Endothelial cell of umbilical vein (primary cell): ENCODE data around the gene TBATA. TPM values are rescaled to one million over a fixed set of nuclear protein-coding genes. Genes with fewer than 3 reads are reported as not detected.

Experiments used
- BruUV-seq: library from RNA; stranded (reverse); fragments of 400-500 nt; replicated peaks from 2 replicates; lab custom pipeline; 2021; lab: Mats Ljungman, UMichigan
- CTCF ChIA-PET: fragments of 300-600, 350-600 bp; sonication (Branson Sonifier 250); formaldehyde crosslinking; loops from one replicate; lab custom pipeline; 2021; ENCODE audit warnings: antibody characterized with exemption, inconsistent platforms; lab: Charles Lee
- POLR2A ChIA-PET: fragments of 300-600, 350-600 bp; sonication (Branson Sonifier 250); formaldehyde crosslinking; loops from one replicate; lab custom pipeline; 2021; ENCODE audit warnings: antibody characterized with exemption, inconsistent platforms; lab: Charles Lee
- DNase-seq: peaks from one replicate; pipeline ENCODE4 v3.0.0-alpha.2; 2011; ENCODE audit warnings: low read depth, low spot score
- FAIRE-seq: peaks from 2 replicates; lab custom pipeline; 2011; peaks lifted over from hg19 to GRCh38; lab: Jason Lieb, UNC
- H2AFZ ChIP-seq: 2 replicates; pipeline ENCODE4 v1.6.0; 2012; ENCODE audit warnings: low read depth, low read length, control low read depth, inconsistent platforms
- H3K27ac ChIP-seq: 2 replicates; pipeline ENCODE4 v1.5.1; 2011; ENCODE audit warnings: low read depth, mild to moderate bottlenecking, control low read depth, low read length, moderate library complexity; ENCODE audit not compliant: insufficient read depth
- H3K27me3 ChIP-seq, 2 experiments: 2 replicates each; pipeline versions ENCODE4 v1.6.0 to v1.6.1; 2011; ENCODE audit warnings: low read length in 2 of 2, mixed read lengths in 1 of 2; ENCODE audit not compliant: control insufficient read depth in 2 of 2, insufficient read depth in 2 of 2
- H3K36me3 ChIP-seq, 2 experiments: 2 replicates in 1 of 2; 3 replicates in 1 of 2; pipeline ENCODE4 v1.5.1; 2011; ENCODE audit warnings: low read length in 2 of 2, mild to moderate bottlenecking in 1 of 2, moderate library complexity in 1 of 2; ENCODE audit not compliant: control insufficient read depth in 2 of 2, insufficient read depth in 2 of 2; ENCODE audit errors: extremely low read depth in 1 of 2
- H3K4me1 ChIP-seq: 3 replicates; pipeline ENCODE4 v1.5.1; 2011; ENCODE audit warnings: mild to moderate bottlenecking, low read length; ENCODE audit not compliant: control insufficient read depth, insufficient read depth; ENCODE audit errors: extremely low read depth
- H3K4me2 ChIP-seq: 2 replicates; pipeline ENCODE4 v1.6.1; 2011; ENCODE audit warnings: low read length, control low read depth, mixed read lengths; ENCODE audit not compliant: insufficient read depth
- H3K4me3 ChIP-seq, 3 experiments: fragments of 200-600 bp in 1 of 3; sonication (generic), shearing (Covaris generic) in 1 of 3; replicated peaks in 1 of 3; 2 replicates each; pipeline ENCODE4 v1.5.1; 2011 to 2016; ENCODE audit warnings: control low read depth in 3 of 3, low read length in 3 of 3, mild to moderate bottlenecking in 2 of 3, inconsistent platforms in 1 of 3, low read depth in 1 of 3, moderate library complexity in 1 of 3; ENCODE audit not compliant: insufficient read depth in 1 of 3
- H3K79me2 ChIP-seq: 2 replicates; pipeline ENCODE4 v1.6.0; 2012; ENCODE audit warnings: low read length, inconsistent platforms; ENCODE audit not compliant: control insufficient read depth, insufficient read depth
- H3K9ac ChIP-seq: replicated peaks from 2 replicates; pipeline ENCODE3; 2011; ENCODE audit warnings: low read length, control low read depth; ENCODE audit not compliant: insufficient read depth; ENCODE audit errors: extremely low read depth
- H3K9me1 ChIP-seq: replicated peaks from 3 replicates; pipeline ENCODE4 v1.6.0; 2011; ENCODE audit warnings: mild to moderate bottlenecking, low read length; ENCODE audit not compliant: control insufficient read depth, insufficient read depth; ENCODE audit errors: extremely low read depth
- H3K9me3 ChIP-seq: replicated peaks from 2 replicates; pipeline ENCODE4 v1.5.1; 2012; ENCODE audit warnings: low read length, inconsistent platforms; ENCODE audit not compliant: control insufficient read depth, insufficient read depth
- H4K20me1 ChIP-seq: replicated peaks from 2 replicates; pipeline ENCODE3; 2011; ENCODE audit warnings: mild to moderate bottlenecking, low read length; ENCODE audit not compliant: control insufficient read depth, insufficient read depth; ENCODE audit errors: extremely low read depth
- EZH2 ChIP-seq: IDR thresholded peaks from 2 replicates; pipeline ENCODE4 v1.6.1; 2012; ENCODE audit warnings: borderline replicate concordance, low read depth, mild to moderate bottlenecking, moderate library complexity, low read length, inconsistent platforms; ENCODE audit not compliant: severe bottlenecking
- FOS ChIP-seq: IDR thresholded peaks from 2 replicates; pipeline ENCODE4 v1.6.1; 2011; ENCODE audit warnings: mild to moderate bottlenecking, low read length, moderate library complexity, borderline replicate concordance; ENCODE audit not compliant: insufficient read depth
- GATA2 ChIP-seq: IDR thresholded peaks from 2 replicates; pipeline ENCODE4 v1.7.0; 2011; ENCODE audit warnings: low read depth, mild to moderate bottlenecking, moderate library complexity, mixed read lengths, low read length; ENCODE audit not compliant: insufficient read length, insufficient read depth
- JUN ChIP-seq: IDR thresholded peaks from 2 replicates; pipeline ENCODE4 v1.6.1; 2011; ENCODE audit warnings: borderline replicate concordance, low read depth; ENCODE audit not compliant: insufficient read length, insufficient read depth
- MYC ChIP-seq: IDR thresholded peaks from one replicate; pipeline ENCODE4 v1.6.1; 2011; ENCODE audit warnings: mild to moderate bottlenecking, low read depth, low read length
- POLR2A ChIP-seq: IDR thresholded peaks from 2 replicates; pipeline ENCODE4 v1.6.1; 2012; ENCODE audit warnings: low read depth, mild to moderate bottlenecking, control low read depth, low read length
- POLR2AphosphoS5 ChIP-seq: IDR thresholded peaks from 2 replicates; pipeline ENCODE4 v1.6.1; 2012; ENCODE audit warnings: low read depth, mild to moderate bottlenecking, control low read depth, low read length, moderate library complexity; ENCODE audit not compliant: insufficient read depth
- dilution Hi-C: fragments of 300-500 bp; cut with MboI; formaldehyde crosslinking; loops from one replicate; pipeline ENCODE4 v1.15.0; 2019; ENCODE audit warnings: low sequenced_read_pairs; ENCODE audit not compliant: extremely low pct_ligation_motif_present
- intact Hi-C: fragments of 100-400 bp; cut with micrococcal nuclease; formaldehyde crosslinking; loops from one replicate; pipeline ENCODE4 v1.10.0; 2022
- polyA plus RNA-seq, 4 experiments: library from polyadenylated mRNA; depleted of rRNA in 3 of 4; stranded (reverse) in 3 of 4; unstranded in 1 of 4; fragments of >200 nt; gene quantifications; 2 replicates each; pipeline versions ENCODE4 v1.2.1 to v1.2.3, GENCODE V29; 2011 to 2012; ENCODE audit warnings: missing spikeins in 1 of 4
- total RNA-seq: library from RNA; stranded (reverse); gene quantifications from 2 replicates; pipeline ENCODE4 v1.2.3, GENCODE V29; 2021
- TF ChIP-seq, protein P1 (sequence below), 2 donors: IDR thresholded peaks; 1 replicate in 1 of 2; 2 replicates in 1 of 2; pipeline ENCODE4 v1.5.1; 2011; ENCODE audit warnings: low read length in 2 of 2, mild to moderate bottlenecking in 2 of 2, moderate library complexity in 2 of 2, control low read depth in 1 of 2, inconsistent platforms in 1 of 2, low read depth in 1 of 2; ENCODE audit not compliant: insufficient read depth in 1 of 2; ENCODE audit errors: extremely low read depth in 1 of 2
- TF ChIP-seq, protein P2 (sequence below): IDR thresholded peaks from 2 replicates; pipeline ENCODE4 v1.6.1; 2011; ENCODE audit not compliant: insufficient read depth, insufficient read length

Gene TBATA
- total and polyA plus RNA-seq, 2 donors (not counting 3 experiments of a cell fraction or from before 2014, with no cell fraction given) = not detected

DNA sequence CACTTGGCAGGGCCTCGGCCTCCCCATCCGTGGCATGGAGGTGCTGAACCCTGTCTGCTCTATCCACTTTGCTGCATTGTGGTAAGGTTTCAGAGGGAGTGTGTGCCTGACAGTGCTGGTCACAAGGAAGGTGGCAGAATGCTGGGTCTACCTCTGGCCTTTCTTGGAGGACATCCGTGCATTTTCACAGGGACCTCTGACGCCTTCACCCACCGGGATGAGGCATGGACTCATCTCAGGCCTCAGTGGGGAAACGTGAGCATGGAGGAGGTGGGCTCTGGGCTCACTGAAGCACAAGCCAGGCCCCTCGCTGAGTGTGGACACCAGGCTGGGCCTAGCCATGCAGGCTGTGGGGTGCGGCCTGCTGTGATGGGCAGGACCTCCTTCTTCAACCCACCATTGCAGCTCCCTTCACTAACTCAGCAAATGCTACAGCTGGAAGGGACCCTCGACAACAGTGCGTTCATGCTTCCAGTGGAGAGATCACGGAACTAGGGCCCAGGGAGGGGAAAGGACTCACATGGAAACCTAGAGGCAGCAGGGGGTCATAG lies 8.6 kb downstream of the TBATA start:
- POLR2A ChIA-PET = no interaction called here
- H3K36me3 ChIP-seq = no peaks in the 10 kb centered on the region
- FAIRE-seq = no peak
- H3K27me3 ChIP-seq = peaks cover 0 to 4% of the 10 kb centered on the region in 2 experiments
- intact Hi-C loops (no loop called here), dilution Hi-C loops (no loop called here)
- H3K9me1 ChIP-seq = no peaks in the 10 kb centered on the region
- H4K20me1 ChIP-seq = no peaks in the 10 kb centered on the region
- CTCF ChIA-PET = no interaction called here
- H3K4me2 ChIP-seq = no peak overlapping the region
- H2AFZ ChIP-seq = no peak overlapping the region
- H3K4me1 ChIP-seq = no peaks in the 10 kb centered on the region
- no peak for DNase-seq
- no peak overlapping the region for H3K4me3 ChIP-seq
- no peaks in the 10 kb centered on the region for H3K9me3 ChIP-seq
- H3K9ac ChIP-seq = no peak overlapping the region
- H3K79me2 ChIP-seq = no peaks in the 10 kb centered on the region
- no peak overlapping the region for H3K27ac ChIP-seq
- TF ChIP-seq JUN = no peak
- no peak for TF ChIP-seq POLR2AphosphoS5
- TF ChIP-seq POLR2A = no peak
- TF ChIP-seq MYC = no peak
- BruUV-seq = no TSS peak

DNA sequence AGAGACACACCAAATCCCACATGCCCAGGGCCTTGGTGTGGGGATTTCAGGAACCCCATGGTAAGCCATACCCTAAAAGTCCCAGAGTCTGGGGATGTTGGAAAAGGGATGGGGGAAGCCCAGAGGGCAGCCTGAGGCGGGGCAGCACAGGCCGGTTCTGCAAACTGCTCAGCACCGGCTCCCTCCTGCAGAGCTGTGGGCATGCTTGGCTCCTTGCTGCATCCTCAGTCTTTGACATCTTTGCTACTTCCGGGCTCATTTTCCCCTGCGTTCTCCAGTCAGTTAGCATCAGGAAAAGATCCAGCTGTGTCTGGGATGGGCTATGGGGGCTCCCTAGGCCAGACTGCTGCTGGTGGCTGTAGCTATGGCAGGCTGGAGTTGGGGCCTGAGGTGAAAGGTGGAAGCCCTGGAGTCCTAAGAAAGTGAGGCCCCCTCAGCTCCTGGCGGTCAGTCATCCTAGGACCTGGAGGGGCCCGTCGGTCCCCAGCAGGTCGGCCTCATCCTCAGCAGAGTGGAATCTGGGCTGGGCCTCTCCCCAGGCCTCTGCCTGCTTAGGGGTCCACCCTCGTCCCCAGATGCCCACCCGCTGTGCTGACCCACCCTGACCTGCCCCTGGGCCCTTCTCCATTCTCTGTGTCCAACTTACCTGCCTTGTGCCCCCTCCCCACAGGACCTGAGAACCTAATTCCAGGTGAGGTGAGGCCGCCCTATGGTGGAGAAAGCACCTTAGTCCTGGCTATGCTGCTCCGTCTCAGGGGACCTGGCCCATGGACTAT lies 9.3 kb downstream of the TBATA start:
- H3K9me3 ChIP-seq = no peaks in the 10 kb centered on the region
- no peak overlapping the region for H3K27ac ChIP-seq
- no peaks in the 10 kb centered on the region for H3K9me1 ChIP-seq
- CTCF ChIA-PET = interaction anchor here (1.0 kb wide), 1 partner anchor 17 kb away, joined by 3 read pairs; no protein-coding TSS in a partner anchor
- H3K4me2 ChIP-seq = no peak overlapping the region
- no peak overlapping the region for H2AFZ ChIP-seq
- FAIRE-seq (no peak), DNase-seq (no peak)
- POLR2A ChIA-PET = no interaction called here
- H3K79me2 ChIP-seq = no peaks in the 10 kb centered on the region
- H3K36me3 ChIP-seq = no peaks in the 10 kb centered on the region
- no peaks in the 10 kb centered on the region for H4K20me1 ChIP-seq
- TF ChIP-seq FOS (no peak), GATA2 (no peak), POLR2A (no peak), MYC (no peak), EZH2 (no peak), JUN (no peak), POLR2AphosphoS5 (no peak)
- TF ChIP-seq, protein P1, sequence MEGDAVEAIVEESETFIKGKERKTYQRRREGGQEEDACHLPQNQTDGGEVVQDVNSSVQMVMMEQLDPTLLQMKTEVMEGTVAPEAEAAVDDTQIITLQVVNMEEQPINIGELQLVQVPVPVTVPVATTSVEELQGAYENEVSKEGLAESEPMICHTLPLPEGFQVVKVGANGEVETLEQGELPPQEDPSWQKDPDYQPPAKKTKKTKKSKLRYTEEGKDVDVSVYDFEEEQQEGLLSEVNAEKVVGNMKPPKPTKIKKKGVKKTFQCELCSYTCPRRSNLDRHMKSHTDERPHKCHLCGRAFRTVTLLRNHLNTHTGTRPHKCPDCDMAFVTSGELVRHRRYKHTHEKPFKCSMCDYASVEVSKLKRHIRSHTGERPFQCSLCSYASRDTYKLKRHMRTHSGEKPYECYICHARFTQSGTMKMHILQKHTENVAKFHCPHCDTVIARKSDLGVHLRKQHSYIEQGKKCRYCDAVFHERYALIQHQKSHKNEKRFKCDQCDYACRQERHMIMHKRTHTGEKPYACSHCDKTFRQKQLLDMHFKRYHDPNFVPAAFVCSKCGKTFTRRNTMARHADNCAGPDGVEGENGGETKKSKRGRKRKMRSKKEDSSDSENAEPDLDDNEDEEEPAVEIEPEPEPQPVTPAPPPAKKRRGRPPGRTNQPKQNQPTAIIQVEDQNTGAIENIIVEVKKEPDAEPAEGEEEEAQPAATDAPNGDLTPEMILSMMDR (IDR thresholded peaks at IDR 0.05; ENCODE audit: extremely low read depth in 1 of 2, insufficient read depth in 1 of 2, low read depth in 1 of 2, low read length in 2 of 2) = no peak
- TF ChIP-seq, protein P2, sequence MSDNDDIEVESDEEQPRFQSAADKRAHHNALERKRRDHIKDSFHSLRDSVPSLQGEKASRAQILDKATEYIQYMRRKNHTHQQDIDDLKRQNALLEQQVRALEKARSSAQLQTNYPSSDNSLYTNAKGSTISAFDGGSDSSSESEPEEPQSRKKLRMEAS = no peak
- BruUV-seq = no TSS peak
- intact Hi-C loops = no loop called here
- no peak overlapping the region for H3K9ac ChIP-seq
- no peak overlapping the region for H3K4me3 ChIP-seq
- dilution Hi-C loops = no loop called here
- no peaks in the 10 kb centered on the region for H3K4me1 ChIP-seq
- H3K27me3 ChIP-seq = peaks cover 2% of the 10 kb centered on the region in 2 experiments
